Lung (tissue), 12 donors: Measurements from ENCODE around the gene SLC12A1. TPM values are rescaled to one million over a fixed set of nuclear protein-coding genes. Genes with fewer than 3 reads are reported as not detected.

ENCODE experiments used
- ATAC-seq: fragments of 200-7000 bp; cut with Tn5 transposase; one replicate; pipeline ENCODE4 v1.9.1; 2020; ENCODE audit warnings: moderate number of reproducible peaks; ENCODE audit not compliant: insufficient read depth, low FRiP score
- DNase-seq, 3 donors: peaks; one replicate each; pipeline ENCODE4 v3.0.0-alpha.2; 2013 to 2017
- H3K27ac ChIP-seq, 2 donors: one replicate each; pipeline ENCODE4 v1.5.1; 2013; ENCODE audit warnings: mild to moderate bottlenecking in 2 of 2, moderate library complexity in 2 of 2, control low read depth in 1 of 2, inconsistent platforms in 1 of 2, low read depth in 1 of 2, low read length in 1 of 2
- H3K27me3 ChIP-seq, 3 donors: one replicate each; pipeline ENCODE4 v1.5.1; 2013; ENCODE audit warnings: low read length in 2 of 3; ENCODE audit not compliant: control insufficient read depth in 3 of 3, insufficient read depth in 3 of 3
- H3K36me3 ChIP-seq, 4 donors: one replicate each; pipeline ENCODE4 v1.5.1; 2013; ENCODE audit warnings: low read length in 4 of 4, mild to moderate bottlenecking in 1 of 4, moderate library complexity in 1 of 4; ENCODE audit not compliant: control insufficient read depth in 4 of 4, insufficient read depth in 4 of 4
- H3K4me1 ChIP-seq, 5 donors: one replicate each; pipeline ENCODE4 v1.5.1; 2013; ENCODE audit warnings: low read length in 5 of 5, mild to moderate bottlenecking in 2 of 5, moderate library complexity in 1 of 5; ENCODE audit not compliant: control insufficient read depth in 5 of 5, insufficient read depth in 5 of 5
- H3K4me3 ChIP-seq: one replicate; pipeline ENCODE4 v1.5.1; 2013; ENCODE audit warnings: mild to moderate bottlenecking, control low read depth, moderate library complexity
- H3K9ac ChIP-seq, 2 donors: one replicate each; pipeline ENCODE4 v1.5.1; 2013; ENCODE audit warnings: low read length in 2 of 2, control low read depth in 1 of 2; ENCODE audit not compliant: insufficient read depth in 1 of 2
- H3K9me3 ChIP-seq, 4 donors: one replicate each; pipeline ENCODE4 v1.5.1; 2013; ENCODE audit warnings: low read length in 3 of 4, mild to moderate bottlenecking in 1 of 4, moderate library complexity in 1 of 4; ENCODE audit not compliant: control insufficient read depth in 4 of 4, insufficient read depth in 3 of 4
- CTCF ChIP-seq: IDR thresholded peaks from 2 replicates; pipeline ENCODE4 v1.5.1; 2012; ENCODE audit warnings: mild to moderate bottlenecking; ENCODE audit errors: control extremely low read depth, extremely low read depth
- WGBS, 2 donors: extraction: QIAGEN DNeasy Blood & Tissue Kit; methylation state at CpG; one replicate each; pipeline ENCODE4 v1.1.7; 2013; 5-methylcytosine and 5-hydroxymethylcytosine counted together
- polyA plus RNA-seq, 2 donors: library from polyadenylated mRNA; stranded (reverse); fragments of 200-250 nt; gene quantifications; one replicate each; pipeline ENCODE4 v1.2.1, GENCODE V29; 2013
- total RNA-seq, 2 donors: library from RNA; depleted of rRNA in 1 of 2; stranded (reverse); fragments of >200 nt in 1 of 2; gene quantifications; one replicate each; pipeline ENCODE4 v1.2.1, GENCODE V29; 2014 to 2021
- donor health status: control.
- donor health status: control.
- donor health status: Bipolar disorder and iron deficiency.
- donor health status: healthy.
- donor health status: DM: yes; HTN: yes; CAD: no.

Gene SLC12A1
- total and polyA plus RNA-seq, 4 donors = 0.03 TPM; not detected in 3

- Histone ChIP-seq H3K27me3 (peaks cover 0 to 23% (median 18%) of the 10 kb centered on the region in 3 donors), H3K4me1 (peaks cover 0 to 7% (median 0%) of the 10 kb centered on the region in 5 donors), H3K9me3 (no peaks in the 10 kb centered on the region), H3K9ac (no peak overlapping the region), H3K4me3 (no peak overlapping the region), H3K36me3 (no peaks in the 10 kb centered on the region), H3K27ac (no peak overlapping the region)
- TF ChIP-seq CTCF = no peak
- WGBS, 2 donors = 88 to 89% methylated on average over 4 of the region's 4 CpGs
- DNase-seq = no peak
- no peak for ATAC-seq
Measured at GRCh38 chr15:48176112-48176511, 30.0 kb upstream of the SLC12A1 start.

GRCh38 chr15:48176957-48177356 lies 29.1 kb upstream of the SLC12A1 start:
- 61 to 73% methylated on average over 2 of the region's 2 CpGs for WGBS, 2 donors
- Histone ChIP-seq H3K27me3 (peaks cover 0 to 25% (median 18%) of the 10 kb centered on the region in 3 donors), H3K9me3 (no peaks in the 10 kb centered on the region), H3K27ac (no peak overlapping the region), H3K9ac (peak overlapping the region in 1 of 2 donors; percentile 67), H3K4me3 (no peak overlapping the region), H3K4me1 (peaks cover 0 to 7% (median 0%) of the 10 kb centered on the region in 5 donors), H3K36me3 (no peaks in the 10 kb centered on the region)
- no peak for TF ChIP-seq CTCF
- DNase-seq = peak in 2 of 3 donors; percentile 2 to 3
- ATAC-seq = no peak

GRCh38 chr15:48177383-48177765 lies 28.7 kb upstream of the SLC12A1 start:
- H3K27ac ChIP-seq = peak overlapping the region in 1 of 2 donors; percentile 41
- DNase-seq = peak in 2 of 3 donors; percentile 48 to 66
- TF ChIP-seq CTCF = no peak
- peak overlapping the region; percentile 44 for H3K4me3 ChIP-seq
- H3K36me3 ChIP-seq = no peaks in the 10 kb centered on the region
- no peaks in the 10 kb centered on the region for H3K9me3 ChIP-seq
- H3K27me3 ChIP-seq = peaks cover 0 to 25% (median 18%) of the 10 kb centered on the region in 3 donors
- ATAC-seq = peak; percentile 38
- H3K4me1 ChIP-seq = peaks cover 0 to 7% (median 0%) of the 10 kb centered on the region in 5 donors
- WGBS, 2 donors = 3 to 4% methylated on average over 10 of the region's 10 CpGs
- peak overlapping the region; percentile 53 to 67 for H3K9ac ChIP-seq
